ENCODE measurements around the gene SGK2. TPM values are rescaled to one million over a fixed set of nuclear protein-coding genes. Genes with fewer than 3 reads are reported as not detected.

The SGK2 gene
- total and polyA plus RNA-seq, 2 of the 13 experiments (the other 11 are each of a cell fraction or from before 2014, with no cell fraction given), result 6.2 to 29.4 TPM

DNA sequence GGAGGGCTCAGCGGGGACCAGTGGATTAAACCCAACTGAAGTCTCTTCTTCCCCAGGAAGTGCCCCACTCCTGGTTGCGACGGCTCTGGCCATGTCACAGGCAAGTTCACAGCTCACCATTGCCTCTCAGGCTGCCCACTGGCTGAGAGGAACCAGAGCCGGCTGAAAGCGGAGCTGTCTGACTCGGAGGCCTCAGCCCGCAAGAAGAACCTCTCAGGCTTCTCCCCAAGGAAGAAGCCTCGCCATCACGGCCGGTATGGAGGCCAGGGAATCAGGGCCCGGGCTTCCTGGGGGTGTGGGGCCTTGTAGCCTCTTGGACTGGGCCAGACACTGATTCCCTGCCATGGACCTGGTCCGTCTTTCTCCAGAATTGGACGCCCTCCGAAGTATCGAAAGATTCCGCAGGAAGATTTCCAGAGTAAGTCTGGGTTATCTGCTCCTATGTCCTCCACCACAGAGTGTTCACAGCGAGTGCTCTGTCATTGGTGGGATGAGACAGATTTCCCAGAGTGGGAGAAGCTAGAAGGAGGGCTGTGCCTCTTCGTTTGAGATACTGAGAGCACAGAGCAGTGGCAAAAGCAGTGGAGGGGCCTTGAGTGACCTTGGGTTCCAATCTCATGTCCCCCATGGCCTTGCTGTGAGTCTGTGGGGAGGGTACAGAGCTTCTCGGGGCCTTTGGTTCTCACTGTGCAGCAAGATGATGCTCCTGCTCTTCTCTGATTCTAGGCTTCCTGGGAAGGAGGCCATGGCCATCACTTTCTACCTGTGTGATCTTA, 22.6 kb upstream of the SGK2 start:
- H3K4me2 ChIP-seq (ENCODE audit: low read depth, low read length), result no peak overlapping the region
- H3K27ac ChIP-seq (ENCODE audit: extremely low read length, insufficient read depth, low read length), result no peak overlapping the region
- no peaks in the 10 kb centered on the region for H3K79me2 ChIP-seq (ENCODE audit: insufficient read depth, low read length)
- TF ChIP-seq ZEB1 (IDR thresholded peaks at IDR 0.05; ENCODE audit: insufficient replicate concordance, low read depth) (no peak), PCBP2 (optimal IDR thresholded peaks at IDR 0.05; ENCODE audit: low read depth, low read length, poor library complexity, severe bottlenecking) (no peak), ATAD3A (CRISPR knock-in tag; IDR thresholded peaks at IDR 0.05) (no peak), ISX (CRISPR knock-in tag; conservative IDR thresholded peaks at IDR 0.05) (no peak), EP300 (IDR thresholded peaks at IDR 0.05; ENCODE audit: low read depth in 2 of 2, low read length in 2 of 2) (no peak), EP300 (CRISPR knock-in tag; IDR thresholded peaks at IDR 0.05; ENCODE audit: borderline replicate concordance) (no peak), MAFF (IDR thresholded peaks at IDR 0.05; ENCODE audit: low read depth, low read length) (no peak), ZMYM2 (CRISPR knock-in tag; IDR thresholded peaks at IDR 0.05) (no peak), MTA1 (CRISPR knock-in tag; IDR thresholded peaks at IDR 0.05; ENCODE audit: borderline replicate concordance) (0 out of 2 replicates have a peak, but pooled peaks have one; percentile 5), SNRNP70 (IDR thresholded peaks at IDR 0.05; ENCODE audit: low read depth, low read length) (no peak), MED8 (CRISPR knock-in tag; IDR thresholded peaks at IDR 0.05; ENCODE audit: insufficient replicate concordance) (peak; percentile 19), REL (CRISPR knock-in tag; conservative IDR thresholded peaks at IDR 0.05) (no peak), SOX6 (IDR thresholded peaks at IDR 0.05) (no peak), SOX6 (CRISPR knock-in tag; IDR thresholded peaks at IDR 0.05) (0 out of 2 replicates have a peak, but pooled peaks have one; percentile 10), ZNF33A (CRISPR knock-in tag; IDR thresholded peaks at IDR 0.05; ENCODE audit: borderline replicate concordance) (no peak), MLLT10 (CRISPR knock-in tag; IDR thresholded peaks at IDR 0.05) (no peak), NR2C2 (CRISPR knock-in tag; IDR thresholded peaks at IDR 0.05; ENCODE audit: borderline replicate concordance) (0 out of 2 replicates have a peak, but pooled peaks have one; percentile 11), KLF13 (CRISPR knock-in tag; IDR thresholded peaks at IDR 0.05) (0 out of 2 replicates have a peak, but pooled peaks have one; percentile 21)
- no peak overlapping the region for H2AFZ ChIP-seq (ENCODE audit: low read length)
- no peak for DNase-seq (ENCODE audit: low spot score)
- peaks cover 48% of the 10 kb centered on the region for H3K4me1 ChIP-seq (ENCODE audit: insufficient read depth, low read length)
- in situ Hi-C loops (cut with HindIII; ENCODE audit: extremely low pct_ligation_motif_present, low pct_unique_long_range_greater_than_20kb) (loop anchor here (5.0 kb wide), 1 partner anchor 156 kb away; no protein-coding TSS in a partner anchor), intact Hi-C loops (cut with micrococcal nuclease; ENCODE audit: unreplicated experiment) (no loop called here)
- H3K9ac ChIP-seq (ENCODE audit: insufficient read depth, low read depth, low read length), result no peak overlapping the region
- BruUV-seq (replicated peaks), result no TSS peak
- no peak overlapping the region for H3K4me3 ChIP-seq (replicated peaks in 1 of 3; ENCODE audit: insufficient read depth in 1 of 3, low read depth in 2 of 3, low read length in 3 of 3)
- POLR2A ChIA-PET, result interaction anchor here (1.2 to 12.5 kb wide), 8 partner anchors 21 to 117 kb away, joined by 4 to 224 read pairs (median 6); partner anchors contain the start of genes IFT52, L3MBTL1, SGK2 and SRSF6
- ATAC-seq, result no peak
- H4K20me1 ChIP-seq (ENCODE audit: insufficient read depth, low read length), result no peaks in the 10 kb centered on the region
- H3K36me3 ChIP-seq (replicated peaks in 1 of 2; ENCODE audit: control insufficient read depth in 1 of 2, insufficient read depth in 2 of 2, low read length in 2 of 2), result peaks cover 2 to 4% of the 10 kb centered on the region in 2 experiments; a peak in 3 of 5 replicates
- CTCF ChIA-PET (ENCODE audit: low intra/inter-chr PET ratio, low total read pairs), result interaction anchor here (0.8 to 3.7 kb wide), 2 partner anchors 87 to 156 kb away, joined by 4 to 39 read pairs; no protein-coding TSS in a partner anchor
- 87% methylated on average over 19 of the region's 19 CpGs for WGBS (ENCODE audit: low lambda C conversion rate)
- no peaks in the 10 kb centered on the region for H3K9me3 ChIP-seq (ENCODE audit: low read length)
- H3K27me3 ChIP-seq (ENCODE audit: control insufficient read depth in 1 of 2, insufficient read depth in 2 of 2, low read length in 2 of 2), result no peaks in the 10 kb centered on the region; a peak in 1 of 5 replicates
- FAIRE-seq, result no peak

All from HepG2 (cell line).